HG03095 (cell line): ENCODE data around the gene GPALPP1.
A peak's percentile ranks its signal among the peaks of the same experiment; 100 is the strongest.
"Not testable (repeated sequence)": the region's sequence is repeated elsewhere in the genome, so short reads cannot be mapped to it uniquely, and the experiment has no call there.

ENCODE experiments used
- ATAC-seq: cut with Tn5 transposase; IDR thresholded peaks from one replicate; pipeline ENCODE4 v1.9.1; 2021; ENCODE audit warnings: moderate library complexity; ENCODE audit not compliant: unreplicated experiment

Gene GPALPP1

DNA sequence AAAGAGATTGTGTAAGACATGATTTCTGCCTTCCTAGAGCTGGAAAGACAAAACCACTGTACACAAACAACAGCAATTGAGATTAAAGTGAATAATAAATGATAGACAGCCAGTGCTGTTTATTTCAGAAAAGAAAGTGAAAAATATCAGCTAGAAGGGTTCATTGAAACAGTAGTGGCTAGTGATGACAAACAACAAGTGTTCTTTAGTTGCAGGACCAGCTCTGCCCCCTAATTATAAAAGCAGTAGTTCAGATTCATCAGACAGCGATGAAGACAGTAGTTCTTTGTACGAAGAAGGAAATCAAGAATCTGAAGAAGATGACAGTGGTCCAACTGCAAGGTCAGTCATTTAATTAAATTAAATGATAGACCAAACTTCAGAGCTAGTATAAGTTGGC is 14.8 kb downstream of the GPALPP1 start:
- ATAC-seq: no peak

DNA sequence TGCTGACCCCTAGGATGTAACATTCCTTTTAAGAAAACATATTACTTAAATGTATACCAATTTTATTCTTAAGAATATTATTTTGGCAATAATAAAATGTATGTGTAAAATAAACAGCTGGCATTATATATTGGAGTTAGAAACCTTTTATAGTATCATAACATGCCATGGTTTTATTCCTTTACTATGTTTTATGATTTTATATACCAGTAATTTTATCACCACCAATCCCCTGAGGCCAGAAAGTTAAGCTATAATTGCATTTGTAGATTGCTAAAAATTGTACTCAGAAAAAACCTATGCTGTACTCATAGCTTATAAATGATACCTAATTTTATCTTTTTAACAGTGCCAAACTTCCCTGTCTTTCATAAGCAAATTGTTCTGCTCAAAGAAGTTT is 17.9 kb downstream of the GPALPP1 start:
- ATAC-seq: no peak

- no peak for ATAC-seq
Measured at GRCh38 chr13:45007823-45008222, 18.5 kb downstream of the GPALPP1 start.

- no peak for ATAC-seq
Measured at GRCh38 chr13:45011198-45011597, 21.9 kb downstream of the GPALPP1 start.

- ATAC-seq: no peak
Measured at GRCh38 chr13:45015300-45015699, 26.0 kb downstream of the GPALPP1 start.

- ATAC-seq: no peak
Measured at GRCh38 chr13:45016792-45017425, 27.6 kb downstream of the GPALPP1 start.

DNA sequence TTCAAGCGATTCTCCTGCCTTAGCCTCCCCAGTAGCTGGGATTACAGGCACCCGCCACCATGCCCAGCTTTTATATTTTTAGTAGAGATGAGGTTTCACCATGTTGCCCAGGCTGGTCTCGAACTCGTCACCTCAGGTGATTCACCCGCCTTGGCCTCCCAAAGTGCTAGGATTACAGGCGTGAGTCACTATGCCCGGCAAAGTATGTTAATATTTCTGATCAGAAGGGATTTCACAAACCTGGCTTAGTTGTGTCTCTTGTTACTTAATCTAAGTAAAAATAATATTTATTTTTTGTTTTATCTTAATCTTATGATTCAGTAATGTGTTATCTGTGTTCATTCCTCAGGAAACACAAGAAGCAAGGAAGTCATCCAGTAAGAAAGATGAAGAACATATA is 30.6 kb downstream of the GPALPP1 start:
- not testable (repeated sequence) for ATAC-seq

- ATAC-seq: no peak
Measured at GRCh38 chr13:45021250-45021649, 31.9 kb downstream of the GPALPP1 start.

- no peak for ATAC-seq
Measured at GRCh38 chr13:45024847-45025246, 35.5 kb downstream of the GPALPP1 start.

DNA sequence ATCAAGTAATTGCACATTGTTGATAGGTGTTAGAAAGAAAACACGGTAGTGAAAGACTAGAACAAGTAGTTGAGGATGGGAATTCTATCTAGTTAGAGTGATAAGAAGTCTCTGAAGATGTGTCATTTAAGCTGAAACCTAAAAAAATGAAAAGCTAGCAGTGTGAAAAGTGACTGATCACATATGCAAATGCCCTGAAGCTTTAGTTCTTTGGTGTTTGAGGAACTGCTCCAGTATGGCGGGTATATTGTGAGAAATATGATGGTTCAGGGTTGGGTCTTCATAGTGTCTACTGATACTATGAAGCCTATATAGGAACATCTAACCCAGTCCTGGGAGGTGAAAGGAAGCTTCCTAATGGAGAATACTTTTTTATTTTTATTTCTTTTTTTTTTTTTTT is 45.0 kb downstream of the GPALPP1 start:
- no peak for ATAC-seq

GRCh38 chr13:45036206-45036605 is 46.9 kb downstream of the GPALPP1 start:
- no peak for ATAC-seq

DNA sequence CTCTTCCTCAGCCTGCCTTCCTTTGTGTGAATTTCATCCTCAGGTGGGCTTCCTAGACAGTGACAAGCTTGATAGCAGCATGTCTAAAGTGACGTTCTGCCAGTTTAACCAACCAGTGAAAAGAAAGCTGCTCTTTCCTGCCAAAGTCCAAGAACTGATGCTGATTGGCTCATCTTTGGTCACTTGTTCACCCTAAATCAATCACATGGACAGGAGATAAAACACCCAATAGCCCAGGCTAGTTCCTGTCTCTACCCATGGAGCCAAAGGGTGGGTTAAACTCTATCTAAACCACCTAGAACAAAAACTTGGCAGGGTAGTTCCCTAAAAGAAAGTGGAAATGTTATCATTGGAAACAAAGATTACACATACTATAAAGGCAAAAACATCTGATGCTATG is 50.8 kb downstream of the GPALPP1 start:
- no peak for ATAC-seq

DNA sequence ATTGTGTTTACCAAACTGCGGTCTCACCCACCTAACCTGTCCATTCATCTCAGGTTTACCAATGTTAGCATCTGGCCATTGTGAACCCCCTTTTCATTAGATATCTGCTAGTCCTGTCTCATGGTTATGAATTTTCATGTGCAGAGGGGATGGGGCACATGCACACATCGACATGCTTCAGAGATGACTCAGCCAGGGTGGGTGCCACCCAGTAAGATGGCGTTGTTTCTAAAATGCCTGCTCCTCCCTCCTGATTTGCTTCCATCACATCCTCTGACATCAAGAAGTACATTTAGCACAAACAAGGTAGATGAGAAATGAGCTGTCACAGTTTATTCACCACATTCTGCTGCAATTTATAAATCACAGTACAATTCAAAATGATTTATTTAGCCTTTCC is 51.3 kb downstream of the GPALPP1 start:
- ATAC-seq: no peak

- ATAC-seq: no peak
Measured at GRCh38 chr13:45042539-45042938, 53.2 kb downstream of the GPALPP1 start.

GRCh38 chr13:45046445-45046844 is 57.1 kb downstream of the GPALPP1 start:
- no peak for ATAC-seq

GRCh38 chr13:45047394-45048310 is 58.3 kb downstream of the GPALPP1 start:
- ATAC-seq: no peak

DNA sequence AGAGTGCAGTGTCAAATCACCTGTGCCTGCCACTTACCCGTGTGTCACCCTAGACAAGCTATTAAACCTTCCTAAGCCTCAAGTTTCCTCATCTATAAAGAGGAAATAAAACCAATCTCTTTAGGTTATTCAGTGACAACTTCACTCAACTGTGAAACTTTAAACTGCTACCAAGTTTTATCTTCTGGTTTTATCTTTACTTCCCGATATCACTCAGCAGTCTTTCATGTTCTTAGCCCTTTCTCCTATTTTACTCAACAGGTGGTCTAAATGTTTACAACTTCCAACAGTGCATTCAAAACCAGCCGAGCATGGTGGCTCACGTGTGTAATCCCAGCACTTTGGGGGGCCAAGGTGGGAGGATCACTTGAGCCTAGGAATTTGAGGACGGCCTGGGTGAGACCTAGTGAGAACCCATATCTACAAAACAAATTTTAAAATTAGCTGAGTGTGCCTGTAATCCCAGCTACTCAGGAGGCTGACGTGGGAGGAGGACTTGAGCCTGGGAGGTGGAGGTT is 59.6 kb downstream of the GPALPP1 start:
- ATAC-seq: no peak

- no peak for ATAC-seq
Measured at GRCh38 chr13:45049478-45049877, 60.1 kb downstream of the GPALPP1 start.

DNA sequence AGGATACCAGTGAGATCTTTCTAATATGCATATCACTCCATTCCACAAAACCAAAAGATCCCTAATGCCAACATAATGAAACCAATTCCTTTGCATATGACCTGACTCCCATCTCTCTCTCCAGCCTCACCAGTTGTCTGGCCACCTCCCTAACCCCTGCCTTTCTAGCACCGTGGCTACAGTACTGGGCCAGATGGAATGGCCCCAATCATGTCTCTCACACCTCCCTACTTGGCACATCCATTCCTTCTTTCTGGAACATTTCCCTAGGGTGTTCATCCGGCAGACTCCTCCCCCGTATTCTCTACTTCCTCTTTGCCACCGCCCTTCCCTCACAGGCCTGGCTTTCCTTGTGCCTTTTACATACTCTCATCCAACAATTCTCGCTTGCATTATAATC is 62.0 kb downstream of the GPALPP1 start:
- no peak for ATAC-seq

DNA sequence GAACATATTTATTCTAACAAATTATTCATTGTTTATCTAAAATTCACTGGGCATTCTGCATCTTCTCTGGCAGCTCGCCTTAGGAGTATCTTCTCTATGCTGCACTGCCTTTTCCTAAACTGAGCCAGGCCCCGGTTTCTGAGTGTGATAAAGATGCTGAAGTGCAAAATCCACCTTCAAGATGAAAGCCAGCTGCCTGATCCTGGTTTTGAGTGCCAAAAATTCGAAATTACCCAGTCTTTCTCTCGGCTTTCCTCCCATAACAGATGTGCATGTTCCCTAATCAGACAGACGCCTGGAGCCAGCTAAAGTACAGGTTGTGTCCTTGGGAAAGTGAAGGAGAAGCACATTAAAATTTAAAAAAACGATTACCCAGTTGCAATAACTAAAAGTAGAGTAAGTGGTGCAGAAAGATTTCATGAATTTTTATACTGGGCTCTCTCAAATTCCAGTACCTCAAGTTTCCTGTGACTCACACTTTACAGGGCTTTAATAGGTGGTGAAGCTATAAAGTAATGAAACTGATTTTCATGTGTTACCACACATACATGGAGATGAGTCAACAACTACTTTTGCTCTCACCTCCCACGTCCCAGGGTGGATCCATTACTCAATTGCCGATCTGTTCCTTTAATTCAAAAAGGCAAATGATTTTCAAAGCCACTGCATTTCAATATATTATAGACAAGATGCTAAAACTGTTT is 66.0 kb downstream of the GPALPP1 start:
- ATAC-seq: peak; percentile 81

DNA sequence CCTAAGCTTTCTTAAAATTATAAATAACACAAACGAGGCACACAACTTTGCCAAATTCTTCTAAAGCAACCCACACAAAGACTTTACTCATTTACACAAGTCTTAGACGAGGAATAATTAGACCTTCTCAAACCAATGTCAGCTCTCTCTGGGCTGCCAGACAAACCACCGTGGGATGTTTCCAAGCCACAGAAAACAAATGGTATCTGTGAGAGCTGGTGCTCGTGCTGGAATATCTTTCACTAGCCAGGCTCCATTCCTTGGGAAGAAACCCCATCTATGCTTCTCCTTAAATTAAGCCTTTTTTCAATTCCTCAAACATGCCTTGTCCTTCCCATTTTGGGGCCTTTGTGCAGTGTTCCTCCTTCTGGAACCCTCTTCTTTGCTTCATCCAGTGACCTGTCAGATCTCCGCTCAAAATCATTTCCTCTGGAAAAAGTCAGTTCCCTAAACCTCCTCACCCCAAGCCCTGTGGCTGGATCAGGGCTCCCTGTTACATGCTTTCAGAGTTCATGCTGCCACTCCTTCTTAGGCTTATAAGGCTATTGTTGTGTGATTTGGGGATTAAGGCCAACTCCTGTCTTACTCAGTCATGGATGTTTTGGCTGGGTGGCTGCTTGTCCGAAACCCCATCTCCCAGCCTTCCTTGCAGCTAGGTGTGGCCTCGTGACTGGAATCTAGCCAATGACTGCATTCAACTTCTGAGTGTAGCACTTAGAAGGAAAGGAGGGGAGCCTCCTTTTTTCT is 66.7 kb downstream of the GPALPP1 start:
- no peak for ATAC-seq
